GM18502 (cell line): ENCODE measurements around the gene CPN1.
"Not testable (repeated sequence)": the region's sequence is repeated elsewhere in the genome, so short reads cannot be mapped to it uniquely, and the experiment has no call there.

Experiments
- ATAC-seq: cut with Tn5 transposase; IDR thresholded peaks from one replicate; pipeline ENCODE4 v1.9.1; 2021; ENCODE audit warnings: mild to moderate bottlenecking; ENCODE audit not compliant: unreplicated experiment, poor library complexity

The CPN1 gene

DNA sequence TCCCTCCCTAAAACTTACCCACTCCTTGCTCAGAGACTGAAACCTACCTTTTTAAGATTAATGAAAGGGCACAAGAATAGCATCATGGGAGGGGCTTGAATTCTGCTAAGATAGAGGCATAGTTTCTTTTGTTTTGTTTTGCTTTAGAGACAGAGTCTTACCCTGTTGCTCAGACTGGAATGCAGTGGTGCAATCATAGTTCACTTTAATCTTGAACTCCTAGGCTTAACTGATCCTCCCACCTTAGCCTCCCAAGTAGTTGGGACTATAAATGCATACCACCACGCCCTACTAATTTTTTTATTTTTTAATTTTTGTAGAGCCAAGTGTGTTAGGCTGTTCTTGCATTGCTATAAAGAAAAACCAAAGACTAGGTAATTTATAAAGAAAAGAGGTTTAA lies 54.3 kb downstream of the CPN1 start:
- no peak for ATAC-seq

DNA sequence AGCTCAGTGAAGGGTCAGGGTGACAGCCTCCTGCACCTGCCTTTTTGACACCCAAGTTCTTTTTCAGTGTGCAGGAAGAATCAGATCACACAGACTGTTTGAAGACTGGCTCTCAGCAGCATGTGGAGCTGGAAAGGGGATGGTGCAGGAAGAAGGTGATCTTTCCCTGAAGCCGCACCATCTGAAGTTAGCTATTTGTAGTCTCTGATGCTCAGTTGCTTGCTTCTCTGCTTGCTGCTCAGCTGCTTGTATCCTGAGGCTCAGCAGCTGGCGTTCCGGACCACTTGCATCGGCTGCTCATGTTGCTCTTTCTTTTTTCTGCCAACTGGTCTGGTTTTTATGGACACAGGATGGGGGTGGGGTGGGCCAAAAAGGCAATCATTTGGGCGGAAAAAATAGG lies 56.1 kb downstream of the CPN1 start:
- no peak for ATAC-seq

DNA sequence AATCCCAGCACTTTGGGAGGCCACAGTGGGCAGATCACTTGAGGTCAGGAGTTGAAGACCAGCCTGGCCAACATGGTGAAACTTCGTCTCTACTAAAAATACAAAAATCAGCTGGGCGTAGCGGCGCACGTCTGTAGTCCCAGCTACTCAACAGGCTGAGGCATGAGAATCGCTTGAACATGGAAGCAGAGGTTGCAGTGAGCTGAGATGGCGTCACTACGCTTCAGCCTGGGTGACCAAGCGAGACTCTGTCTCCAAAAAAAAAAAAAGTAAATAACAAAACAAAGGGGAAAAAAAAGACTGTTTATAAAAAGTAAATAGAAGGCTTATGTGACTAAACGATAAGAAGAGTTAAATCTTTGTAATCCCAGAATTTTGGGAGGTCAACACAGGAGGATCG lies 56.9 kb downstream of the CPN1 start:
- ATAC-seq, result no peak

DNA sequence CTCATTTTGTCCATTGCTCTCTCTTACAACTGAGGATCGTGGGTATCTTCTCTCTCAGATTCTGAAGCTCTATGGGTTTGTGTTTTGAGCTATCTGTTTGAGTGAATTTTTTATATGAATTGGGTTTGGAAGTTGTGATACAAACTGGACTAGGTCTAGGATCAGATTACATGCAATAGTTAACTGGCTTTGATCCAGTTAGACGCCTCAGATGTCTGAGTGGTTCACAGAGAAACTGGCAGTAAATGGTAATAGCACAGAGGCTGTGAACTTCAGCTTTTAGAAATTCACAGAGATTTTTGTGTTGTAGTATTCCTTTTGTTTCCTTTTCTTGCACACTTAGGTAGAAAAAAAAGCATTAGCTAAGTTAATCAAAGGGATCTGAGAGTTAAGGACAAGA lies 59.3 kb downstream of the CPN1 start:
- no peak for ATAC-seq

DNA sequence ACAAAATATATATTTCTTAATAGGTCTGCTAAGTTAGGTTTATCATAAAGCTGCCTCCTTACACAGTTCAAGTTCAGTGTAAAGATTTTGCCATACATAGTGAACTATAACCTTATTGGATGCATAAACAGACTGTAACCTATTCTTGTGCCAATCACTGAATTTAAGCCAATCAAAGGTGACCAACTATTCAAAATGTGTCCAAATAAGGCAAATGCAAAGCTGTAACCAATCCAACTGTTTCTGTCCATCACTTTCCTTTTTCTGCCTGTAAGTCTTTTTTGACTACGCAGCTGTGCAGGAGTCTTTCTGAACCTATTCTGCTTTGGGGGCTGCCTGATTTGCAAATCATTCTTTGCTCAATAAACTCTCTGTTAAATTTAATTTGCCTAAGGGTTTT lies 60.3 kb downstream of the CPN1 start:
- ATAC-seq, result no peak

DNA sequence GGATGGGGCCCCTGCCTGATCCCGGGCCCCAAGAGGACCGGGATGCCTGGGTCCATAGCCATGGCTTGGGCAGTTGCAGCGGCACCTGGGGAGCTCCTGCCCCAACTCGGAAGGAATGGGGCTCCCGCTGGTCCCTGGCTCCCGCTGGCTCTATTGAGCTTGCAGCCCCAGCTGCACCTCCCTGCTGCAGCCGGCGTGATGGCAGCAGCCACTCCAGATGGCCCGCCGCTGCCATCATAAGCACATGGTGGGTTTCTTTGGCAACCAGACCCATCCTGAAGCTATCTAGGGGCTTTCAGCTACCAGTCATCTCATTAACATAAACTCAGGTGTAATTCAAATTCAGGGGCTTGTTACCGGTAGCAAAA lies 60.8 kb downstream of the CPN1 start:
- peak; percentile 12 for ATAC-seq

DNA sequence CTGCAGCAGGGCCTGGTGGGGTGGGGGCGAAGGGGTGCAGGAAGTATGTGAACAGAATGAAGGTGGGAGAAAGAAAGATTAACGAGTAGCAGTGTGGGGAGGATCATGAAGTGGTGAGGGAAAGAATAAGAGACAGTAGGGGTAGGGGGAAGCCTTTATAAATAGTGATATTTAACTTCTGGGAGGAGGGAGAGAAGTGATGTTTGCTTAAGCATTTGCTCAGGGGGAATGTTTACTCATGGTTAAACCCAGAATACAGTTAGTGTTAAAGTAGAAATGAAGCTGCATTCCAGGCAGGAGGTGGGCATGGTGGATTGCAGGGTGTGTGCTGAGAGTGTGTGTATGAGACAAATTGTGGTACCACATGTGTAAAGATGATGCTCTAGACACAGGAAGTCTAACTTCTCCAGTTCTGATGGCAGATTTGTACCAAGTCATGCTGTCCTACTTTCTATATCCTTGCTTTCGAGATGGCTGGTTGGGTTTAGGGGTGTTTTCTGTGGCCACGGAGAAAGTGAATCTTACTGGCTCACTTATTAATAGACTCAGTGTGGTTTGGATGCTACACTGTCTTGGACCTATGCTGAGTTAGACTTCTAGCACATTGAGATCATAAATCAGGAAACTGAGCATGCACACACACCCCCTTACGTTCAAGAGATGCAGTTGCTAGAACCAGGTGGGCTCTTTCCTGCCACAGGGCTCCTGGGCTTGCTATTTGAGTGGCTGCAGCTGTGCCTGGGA lies 61.4 kb downstream of the CPN1 start:
- peak; percentile 72 for ATAC-seq

DNA sequence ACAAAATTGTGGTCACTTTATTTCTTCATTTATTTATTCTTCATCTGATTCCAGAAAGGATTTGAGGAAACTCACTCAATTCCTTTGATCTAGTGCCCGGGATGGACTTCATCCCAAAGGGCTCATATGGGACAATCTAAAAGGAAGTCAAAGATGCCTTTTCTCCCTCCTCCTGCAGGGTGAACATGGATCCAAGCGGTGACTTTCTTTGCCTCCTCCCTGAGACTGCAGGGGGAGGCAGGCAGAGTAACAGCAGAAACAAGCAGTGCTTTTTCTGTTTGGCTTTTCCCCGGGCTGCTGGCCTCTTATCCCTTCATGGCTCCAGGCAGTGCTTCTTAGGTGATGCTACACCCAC lies 61.9 kb downstream of the CPN1 start:
- no peak for ATAC-seq

DNA sequence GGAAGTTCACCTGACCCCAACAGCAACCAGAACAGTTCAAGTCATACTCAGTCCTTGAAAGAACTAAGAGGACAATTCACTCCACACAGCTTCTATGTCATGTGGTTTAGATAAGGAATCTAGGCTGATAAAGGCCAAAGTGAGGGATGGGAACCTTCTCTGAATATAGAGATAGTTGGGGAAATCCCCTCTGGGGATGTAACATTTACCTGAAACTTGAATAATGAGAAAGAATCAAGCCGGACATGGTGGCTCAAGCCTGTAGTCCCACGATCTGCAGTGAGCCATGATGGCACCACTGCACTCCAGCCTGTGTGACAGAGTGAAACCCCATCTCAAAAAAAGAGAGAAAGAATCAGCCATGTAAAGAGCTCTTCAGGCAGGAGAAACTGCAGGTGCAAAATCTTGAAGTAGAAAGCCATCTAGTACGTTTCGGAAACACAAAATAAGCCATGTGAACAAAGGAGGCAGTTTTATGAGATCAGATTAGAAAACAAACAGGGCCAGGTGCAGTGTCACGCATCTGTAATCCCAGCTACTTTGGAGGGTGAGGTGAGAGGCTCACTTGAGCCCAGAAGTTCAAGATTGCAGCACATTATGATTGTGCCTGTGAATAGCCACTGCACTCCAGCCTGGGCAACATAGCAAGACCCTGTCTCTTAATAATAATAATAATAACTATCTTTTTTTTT lies 67.5 kb downstream of the CPN1 start:
- ATAC-seq, result peak; percentile 71

DNA sequence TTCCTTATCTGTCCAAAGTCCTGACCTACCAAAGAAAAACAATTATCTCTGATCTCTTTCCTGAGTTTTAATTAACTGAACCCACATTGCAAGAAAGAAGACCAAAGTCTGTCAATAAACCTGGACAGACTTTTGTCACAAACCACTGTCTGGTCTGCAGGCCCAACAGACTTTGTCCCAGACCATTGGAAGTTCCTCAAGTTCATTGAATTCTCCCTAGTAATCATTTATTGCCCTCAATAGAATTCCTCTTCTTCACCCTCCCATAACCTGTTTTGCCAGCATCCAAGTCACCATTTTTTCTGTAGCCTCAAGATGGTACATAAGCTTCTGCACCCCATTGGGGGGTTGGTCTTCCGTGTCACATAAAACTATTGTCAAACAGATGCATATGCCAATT lies 68.0 kb downstream of the CPN1 start:
- ATAC-seq, result no peak

DNA sequence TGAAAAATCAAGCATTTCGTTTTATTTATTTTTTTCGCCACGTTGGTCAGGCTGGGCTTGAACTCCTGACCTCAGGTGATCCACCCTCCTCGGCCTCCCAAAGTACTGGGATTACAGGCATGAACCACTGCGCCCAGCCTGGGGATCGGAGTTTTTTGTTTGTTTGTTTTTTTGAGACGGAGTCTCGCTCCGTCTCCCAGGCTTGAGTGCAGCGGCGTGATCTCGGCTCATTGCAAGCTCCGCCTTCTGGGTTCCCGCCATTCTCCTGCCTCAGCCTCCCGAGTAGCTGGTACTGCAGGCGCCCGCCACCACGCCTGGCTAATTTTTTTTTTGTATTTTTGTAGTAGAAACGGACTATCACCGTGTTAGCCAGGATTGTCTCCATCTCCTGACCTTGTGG lies 69.8 kb downstream of the CPN1 start:
- ATAC-seq, result not testable (repeated sequence)

DNA sequence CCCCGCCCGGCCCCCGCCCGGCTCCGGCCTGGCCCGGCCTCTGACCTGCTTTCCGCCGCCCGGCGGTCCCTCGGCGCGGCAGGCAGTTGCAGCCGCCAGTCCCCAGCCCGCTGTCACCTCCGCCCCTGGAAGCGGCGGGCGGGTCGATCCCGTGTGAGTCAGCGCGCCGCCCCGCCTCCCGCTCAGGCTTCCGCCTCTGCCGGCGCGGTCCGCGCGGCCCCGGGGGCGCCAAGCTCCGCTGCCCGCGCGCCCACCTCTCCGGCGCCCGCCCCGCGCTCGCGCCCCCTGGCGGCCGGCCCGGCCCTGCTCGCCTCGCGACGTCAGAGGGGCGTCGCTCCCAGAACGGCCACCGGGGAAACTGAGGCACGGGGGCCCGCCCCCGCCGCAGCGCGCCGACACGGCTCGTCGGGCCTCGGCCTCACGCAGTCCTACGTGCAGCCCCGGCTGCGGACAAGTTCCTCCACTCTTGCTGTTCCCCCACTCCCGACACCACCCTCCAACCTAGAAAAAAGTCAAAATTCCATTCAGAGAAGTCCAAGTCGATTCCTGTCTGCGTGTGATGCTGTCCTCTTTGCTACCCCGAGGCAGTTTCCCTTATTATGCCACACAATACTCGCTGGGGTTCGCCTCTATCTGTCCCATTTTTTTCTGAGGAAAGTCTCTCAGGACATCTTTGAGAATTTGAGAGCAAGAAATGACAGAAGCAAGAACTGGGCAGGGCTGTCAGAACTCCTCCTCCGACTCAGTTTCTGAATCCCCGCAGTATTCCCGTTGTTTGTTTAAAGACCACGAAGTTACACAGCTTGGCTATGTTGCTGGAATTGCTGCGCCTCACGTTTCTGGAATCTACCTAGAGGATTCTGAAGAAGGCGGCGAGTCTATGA lies 71.6 kb downstream of the CPN1 start, which contains the start of gene DNMBP:
Gene DNMBP (minus strand): TSS at position 155 of the 884 bp plus-strand sequence. CDS start 37,823 bp downstream, outside the sequence.
- peak; percentile 74 for ATAC-seq

DNA sequence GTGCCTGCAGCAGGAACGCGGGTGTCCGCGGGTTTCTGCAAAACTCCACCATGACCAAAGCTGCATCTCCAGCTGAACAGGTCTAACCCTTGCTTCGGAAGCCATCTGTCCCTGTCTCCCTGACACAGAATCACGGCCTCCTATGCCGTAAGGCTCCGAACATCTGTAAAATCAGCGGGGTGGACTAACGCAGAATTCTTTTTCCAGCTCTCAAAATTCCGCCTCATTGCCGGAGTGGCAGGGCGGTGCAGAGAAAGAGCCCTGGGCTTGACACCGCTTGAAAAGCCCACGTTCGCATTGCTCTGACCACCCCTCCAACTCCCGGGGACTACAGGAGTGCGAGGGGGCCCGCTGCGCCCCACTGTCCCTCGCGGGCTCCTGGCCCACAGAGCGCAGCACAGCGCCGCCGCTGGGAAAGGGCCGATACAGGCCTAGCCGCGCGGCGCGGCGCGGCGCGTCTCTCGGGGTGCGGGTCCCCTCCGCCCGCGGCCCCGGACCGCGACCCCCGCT lies 72.3 kb downstream of the CPN1 start:
- ATAC-seq, result peak; percentile 47

DNA sequence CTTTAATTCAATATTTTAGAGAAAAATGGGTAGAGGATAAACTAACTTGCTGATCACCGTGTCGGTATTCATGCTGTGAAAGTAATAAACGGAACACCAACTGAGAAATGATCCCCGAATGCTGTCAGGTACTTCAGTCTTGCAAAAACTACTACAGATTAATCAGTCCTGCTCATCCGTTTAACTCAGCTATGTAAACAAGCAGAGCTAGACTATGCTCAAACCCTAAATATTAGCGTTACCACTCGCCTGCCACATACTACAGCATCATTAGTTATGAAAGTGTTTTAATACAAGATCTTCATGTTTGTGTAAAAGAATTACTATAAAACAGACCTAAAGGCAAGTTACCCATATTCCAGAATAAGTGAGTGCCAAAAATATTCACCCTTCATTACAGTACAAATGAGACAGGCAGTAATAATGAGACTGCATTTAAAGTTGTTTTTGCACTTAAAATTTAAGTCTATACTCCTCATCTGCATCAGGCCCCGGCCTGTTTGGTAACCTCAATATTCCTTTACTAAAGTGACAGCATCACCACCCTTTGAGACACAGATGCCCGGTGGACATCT lies 72.9 kb downstream of the CPN1 start:
- ATAC-seq, result no peak

DNA sequence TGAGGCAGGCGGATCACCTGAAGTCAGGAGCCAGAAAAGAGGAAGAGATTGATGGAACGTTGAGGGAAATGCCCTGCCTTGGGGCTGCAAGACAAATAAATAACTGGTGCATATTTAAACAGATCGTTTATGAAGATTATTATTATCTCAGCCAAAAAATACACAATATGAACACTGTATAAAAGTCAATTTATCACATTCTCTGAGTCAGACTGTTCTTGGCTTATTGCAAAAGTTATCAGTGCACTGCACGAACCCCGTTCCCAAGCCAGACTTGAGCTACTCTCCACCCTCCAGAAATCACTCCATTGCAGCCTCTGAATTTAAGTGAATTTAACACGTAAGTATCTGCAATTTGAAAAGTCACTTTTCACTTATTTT lies 73.5 kb downstream of the CPN1 start:
- ATAC-seq, result no peak

DNA sequence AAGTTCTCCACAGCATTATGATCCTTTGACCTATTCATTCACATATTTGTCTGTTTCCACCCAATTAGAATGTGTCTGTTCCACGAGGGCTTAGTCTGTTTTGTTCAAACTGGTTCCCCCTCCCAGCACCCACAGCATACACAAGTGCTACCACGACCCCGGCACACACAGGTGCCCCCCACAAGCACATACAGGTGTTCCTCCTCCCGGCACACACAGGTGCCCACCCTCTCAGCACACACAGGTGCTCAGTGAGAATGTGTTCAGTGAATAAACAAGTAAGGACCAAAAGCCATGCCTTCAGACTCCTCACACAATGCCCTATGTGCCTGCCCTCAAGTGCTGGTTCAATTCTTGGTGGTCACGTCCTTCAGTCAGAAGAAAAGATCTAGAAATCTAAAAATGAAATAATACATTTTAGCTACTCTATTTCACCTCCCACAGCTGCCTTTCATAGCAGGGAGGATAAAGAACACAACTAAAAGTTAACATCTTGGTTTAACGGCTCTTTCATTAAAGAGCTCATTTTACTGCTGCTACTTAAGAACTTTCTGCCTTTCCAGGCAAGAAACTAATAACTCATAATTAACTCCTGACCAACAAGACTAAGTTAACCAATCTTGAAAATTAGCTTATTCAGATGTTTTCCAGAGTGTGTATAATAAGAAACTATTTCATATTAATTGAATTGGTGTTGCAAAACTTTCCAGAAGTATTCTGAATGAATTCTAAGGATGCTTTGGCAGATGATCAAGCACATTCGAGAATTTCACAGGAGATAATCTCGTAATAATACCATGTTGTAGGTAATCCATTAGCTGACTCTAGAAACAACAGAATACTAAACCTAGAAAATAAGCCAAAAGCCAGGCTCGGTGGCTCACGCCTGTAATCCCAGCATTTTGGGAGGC lies 74.2 kb downstream of the CPN1 start:
- no peak for ATAC-seq

DNA sequence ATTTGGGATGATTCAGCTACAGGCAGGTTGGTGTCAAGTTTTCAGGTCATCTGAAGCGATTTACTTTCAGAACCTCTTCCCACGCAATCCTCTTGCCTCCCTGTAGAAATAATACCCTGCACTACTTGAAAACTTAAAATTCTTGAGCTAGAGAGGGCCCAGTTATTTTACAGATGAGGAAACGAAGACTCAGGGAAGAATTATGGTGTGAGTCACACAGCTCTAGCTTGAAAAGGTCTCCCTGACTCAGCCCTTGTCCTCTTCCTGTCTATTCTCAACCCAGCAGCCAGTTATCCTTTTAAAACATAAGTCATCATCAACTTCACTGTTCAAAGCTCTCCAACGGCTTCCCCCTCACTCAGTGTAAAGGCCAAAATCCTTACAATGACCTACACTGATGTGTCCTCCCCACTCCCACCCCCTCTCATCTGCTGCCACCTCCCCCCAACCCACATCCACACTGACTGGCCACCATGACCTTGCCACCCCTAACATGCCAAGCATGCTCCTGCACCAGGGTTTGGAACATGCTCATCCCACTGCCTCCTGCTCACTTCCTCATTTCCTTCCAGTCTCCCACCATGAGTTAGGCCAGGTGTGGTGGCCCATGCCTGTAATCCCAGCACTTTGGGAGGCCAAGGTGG lies 75.3 kb downstream of the CPN1 start:
- no peak for ATAC-seq

DNA sequence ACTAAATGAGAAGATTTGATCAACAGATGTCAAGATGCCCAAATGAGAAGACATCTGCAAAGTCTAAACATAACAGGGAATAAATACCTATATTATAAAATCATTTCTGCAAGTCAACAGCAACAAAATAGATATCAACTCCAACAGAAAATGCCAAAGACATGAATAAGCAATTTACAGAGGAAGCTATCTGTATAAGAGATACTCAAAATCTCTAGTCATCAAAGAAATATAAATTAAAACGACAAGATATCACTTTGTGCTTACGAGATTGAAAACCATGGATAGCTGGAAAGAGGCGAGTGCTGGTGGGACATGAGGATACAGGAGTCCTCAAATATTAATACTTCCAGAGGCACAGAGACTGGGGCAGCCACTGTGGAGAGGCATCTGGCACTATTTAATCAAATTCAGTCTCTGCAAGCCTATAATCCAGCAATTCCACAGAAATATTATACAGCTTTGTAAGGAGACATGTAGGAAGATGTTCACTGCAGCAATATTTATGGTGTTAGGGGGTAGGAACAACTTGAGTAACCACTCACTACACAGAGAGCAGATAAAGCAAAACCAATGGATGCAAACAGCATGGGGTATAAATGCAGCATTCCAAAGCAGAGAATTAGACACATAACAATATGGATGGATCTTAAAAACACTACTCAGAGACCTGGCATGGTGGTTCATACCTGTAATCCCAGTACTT lies 76.7 kb downstream of the CPN1 start:
- ATAC-seq, result no peak
